HUES64 (cell line): ENCODE results near the gene SHROOM2.

Experiments
- H3K27ac ChIP-seq: 2 replicates; pipeline ENCODE4 v1.7.0; 2013; ENCODE audit warnings: low read depth, low read length, inconsistent platforms
- H3K27me3 ChIP-seq: 2 replicates; pipeline ENCODE4 v1.6.1; 2013; ENCODE audit warnings: mild to moderate bottlenecking, low read length; ENCODE audit not compliant: insufficient read depth
- H3K36me3 ChIP-seq: 2 replicates; pipeline ENCODE4 v1.6.1; 2013; ENCODE audit warnings: mild to moderate bottlenecking, low read length; ENCODE audit not compliant: insufficient read depth
- H3K4me1 ChIP-seq: 2 replicates; pipeline ENCODE4 v1.6.1; 2013; ENCODE audit warnings: mild to moderate bottlenecking, low read length, moderate library complexity; ENCODE audit not compliant: insufficient read depth
- H3K4me3 ChIP-seq: 2 replicates; pipeline ENCODE4 v1.5.1; 2013; ENCODE audit warnings: mild to moderate bottlenecking, low read length, moderate library complexity
- H3K9ac ChIP-seq: 2 replicates; pipeline ENCODE4 v1.6.1; 2013; ENCODE audit warnings: mild to moderate bottlenecking, low read depth, low read length
- H3K9me3 ChIP-seq: 2 replicates; pipeline ENCODE4 v1.6.1; 2013; ENCODE audit warnings: low read depth, low read length; ENCODE audit not compliant: insufficient read depth
- WGBS: fragments of 150-250, 120-280 bp; methylation state at CpG from one replicate; pipeline ENCODE4 v1.1.7; 2013; ENCODE audit warnings: missing lambda C conversion rate; 5-methylcytosine and 5-hydroxymethylcytosine counted together

Gene SHROOM2

DNA sequence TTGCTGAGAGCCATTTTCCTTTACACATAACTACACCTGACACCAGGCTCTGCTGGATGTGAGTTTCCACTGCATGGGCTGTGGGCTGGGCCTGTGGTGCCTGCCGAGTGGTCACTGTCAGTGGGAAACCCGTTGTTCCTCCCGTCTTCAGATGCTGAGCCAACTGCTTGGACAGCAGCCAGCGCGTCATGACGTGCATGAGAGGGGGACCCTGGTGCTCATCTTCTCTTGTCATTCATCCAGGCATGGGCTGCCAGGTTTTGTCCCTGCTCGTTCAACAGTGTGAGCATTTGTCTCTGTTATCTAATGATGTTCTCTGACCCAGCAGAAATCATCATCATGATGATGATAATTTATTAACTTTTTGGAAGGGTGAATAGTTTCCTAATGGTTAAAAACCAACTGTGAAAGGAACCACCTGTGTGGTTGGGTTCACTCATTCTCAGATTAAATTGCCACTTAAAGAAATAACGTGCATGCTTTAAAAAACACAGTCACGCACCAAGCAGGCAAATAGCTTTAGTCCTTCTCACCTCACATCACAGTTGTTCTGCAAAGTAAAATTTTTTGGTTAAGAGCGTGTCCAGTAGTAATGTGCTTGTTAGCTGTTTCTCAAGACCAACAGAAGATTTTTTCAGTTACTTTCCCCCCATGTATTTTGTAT, 161.0 kb downstream of the SHROOM2 start:
- WGBS, result 96% methylated on average over 8 of the region's 10 CpGs
- no peaks in the 10 kb centered on the region for H3K4me1 ChIP-seq
- no peaks in the 10 kb centered on the region for H3K9me3 ChIP-seq
- no peak overlapping the region for H3K9ac ChIP-seq
- no peak overlapping the region for H3K4me3 ChIP-seq
- H3K27ac ChIP-seq, result no peak overlapping the region
- H3K27me3 ChIP-seq, result no peaks in the 10 kb centered on the region
- peaks cover 13% of the 10 kb centered on the region; the same call in 1 of the 2 replicates for H3K36me3 ChIP-seq

DNA sequence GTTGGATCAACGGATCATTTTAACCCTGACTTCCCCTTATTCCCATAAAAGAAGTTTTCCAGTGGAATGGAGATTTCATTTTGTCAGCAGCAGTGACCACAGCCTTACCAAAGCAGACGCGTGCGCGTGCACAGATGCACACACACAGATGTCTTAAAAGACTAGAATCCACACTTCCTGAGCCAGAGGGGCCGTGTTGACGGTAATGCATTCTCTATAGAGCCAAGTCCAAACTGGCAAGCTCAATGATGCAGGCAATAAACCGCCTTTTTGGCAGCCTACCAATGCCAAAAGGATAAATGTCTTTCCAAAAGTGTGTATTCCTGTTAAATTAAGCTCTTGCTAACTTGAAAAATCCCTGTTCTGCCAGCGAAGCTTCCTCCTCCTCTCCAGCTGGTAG, 162.2 kb downstream of the SHROOM2 start:
- Histone ChIP-seq H3K27ac (no peak overlapping the region), H3K36me3 (peaks cover 12% of the 10 kb centered on the region; the same call in 1 of the 2 replicates), H3K4me3 (no peak overlapping the region), H3K9ac (no peak overlapping the region), H3K9me3 (no peaks in the 10 kb centered on the region), H3K4me1 (no peaks in the 10 kb centered on the region), H3K27me3 (no peaks in the 10 kb centered on the region)
- 94% methylated on average over 8 of the region's 9 CpGs for WGBS

DNA sequence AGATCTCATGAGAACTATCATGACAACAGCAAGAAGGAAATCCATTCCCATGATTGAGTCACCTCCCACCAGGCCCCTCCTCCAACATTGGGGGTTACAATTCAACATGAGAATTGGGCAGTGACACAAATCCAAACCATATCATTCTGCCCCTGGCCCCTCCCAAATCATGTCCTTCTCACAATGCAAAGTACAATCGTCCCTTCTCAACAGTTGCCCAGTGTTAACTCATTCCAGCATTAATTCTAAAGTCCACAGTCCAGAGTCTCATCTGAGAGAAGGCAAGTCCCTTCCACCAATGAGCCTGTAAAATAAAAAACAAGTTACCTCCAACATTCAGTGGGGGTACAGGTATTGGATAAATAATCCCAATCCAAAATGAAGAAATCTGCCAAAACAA, 166.1 kb downstream of the SHROOM2 start:
- Histone ChIP-seq H3K27me3 (no peaks in the 10 kb centered on the region), H3K27ac (no peak overlapping the region), H3K36me3 (peaks cover 3% of the 10 kb centered on the region; the same call in 1 of the 2 replicates), H3K4me3 (no peak overlapping the region), H3K9ac (no peak overlapping the region), H3K4me1 (no peaks in the 10 kb centered on the region), H3K9me3 (no peaks in the 10 kb centered on the region)
- 88% methylated on average over 1 of the region's 1 CpG for WGBS

DNA sequence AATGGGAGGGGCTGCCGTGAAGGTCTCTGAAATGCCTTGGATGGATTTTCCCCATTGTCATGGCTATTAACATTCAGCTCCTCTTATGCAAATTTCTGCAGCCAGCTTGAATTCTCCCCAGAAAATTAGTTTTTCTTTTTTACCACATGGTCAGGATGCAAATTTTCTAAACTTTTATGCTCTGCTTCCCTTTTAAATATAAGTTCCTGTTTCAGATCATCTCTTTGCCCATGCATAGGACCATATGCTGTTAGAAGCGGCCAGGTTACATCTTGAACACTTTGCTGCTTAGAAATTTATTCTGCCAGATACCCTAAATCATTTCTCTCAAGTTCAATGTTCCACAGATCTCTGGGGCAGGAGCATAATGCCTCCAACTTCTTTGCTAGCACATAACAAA, 167.2 kb downstream of the SHROOM2 start:
- Histone ChIP-seq H3K9ac (no peak overlapping the region), H3K4me3 (no peak overlapping the region), H3K27me3 (no peaks in the 10 kb centered on the region), H3K36me3 (no peaks in the 10 kb centered on the region), H3K9me3 (no peaks in the 10 kb centered on the region), H3K4me1 (no peaks in the 10 kb centered on the region), H3K27ac (no peak overlapping the region)
- WGBS, result 87% methylated on average over 2 of the region's 2 CpGs

DNA sequence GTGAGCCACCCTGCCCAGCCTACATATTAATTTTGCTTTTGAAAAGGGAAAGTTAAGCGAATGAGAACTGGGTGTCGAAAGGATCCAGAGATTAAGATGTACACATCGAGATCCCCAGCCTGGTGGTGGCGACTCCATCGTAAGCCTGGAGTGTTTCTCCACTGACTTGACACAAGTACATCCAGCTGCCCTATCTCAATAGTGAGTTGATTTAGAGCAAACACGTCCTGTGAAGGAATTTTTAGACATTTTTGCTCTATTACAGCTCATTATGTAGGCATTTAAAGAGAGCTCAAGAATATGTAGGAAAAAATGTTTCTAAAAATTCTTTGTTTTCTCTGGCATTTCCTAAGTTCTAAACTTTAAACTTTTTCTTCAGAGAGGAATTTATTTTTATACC, 169.3 kb downstream of the SHROOM2 start:
- H3K9me3 ChIP-seq, result no peaks in the 10 kb centered on the region
- H3K4me1 ChIP-seq, result no peaks in the 10 kb centered on the region
- 96% methylated on average over 5 of the region's 6 CpGs for WGBS
- H3K27me3 ChIP-seq, result no peaks in the 10 kb centered on the region
- no peak overlapping the region for H3K27ac ChIP-seq
- no peak overlapping the region for H3K9ac ChIP-seq
- H3K4me3 ChIP-seq, result no peak overlapping the region
- H3K36me3 ChIP-seq, result no peaks in the 10 kb centered on the region

DNA sequence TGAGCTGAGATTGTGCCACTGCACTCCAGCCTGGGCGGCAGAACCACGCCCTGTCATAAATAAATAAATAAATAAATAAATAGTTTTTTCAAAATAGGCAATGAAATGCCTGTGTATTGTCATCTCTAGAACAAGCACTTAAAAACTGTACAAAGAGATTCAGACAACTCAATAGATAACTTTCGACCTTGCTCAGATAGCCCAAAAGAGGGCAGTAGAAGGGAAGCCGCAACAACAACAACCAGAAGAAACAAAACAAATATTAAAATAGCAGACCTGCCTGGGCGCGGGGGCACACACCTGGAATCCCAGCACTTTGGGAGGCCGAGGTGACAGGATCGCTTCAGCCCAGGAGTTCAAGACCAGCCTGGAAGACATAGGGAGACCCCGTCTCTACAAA, 171.5 kb downstream of the SHROOM2 start:
- Histone ChIP-seq H3K9ac (no peak overlapping the region), H3K4me3 (no peak overlapping the region), H3K36me3 (no peaks in the 10 kb centered on the region), H3K27me3 (no peaks in the 10 kb centered on the region), H3K27ac (no peak overlapping the region), H3K9me3 (no peaks in the 10 kb centered on the region), H3K4me1 (no peaks in the 10 kb centered on the region)
- 95% methylated on average over 7 of the region's 9 CpGs for WGBS

GRCh38 chrX:9958183-9958582, 172.0 kb downstream of the SHROOM2 start:
- Histone ChIP-seq H3K9ac (no peak overlapping the region), H3K27ac (no peak overlapping the region), H3K9me3 (no peaks in the 10 kb centered on the region), H3K27me3 (no peaks in the 10 kb centered on the region), H3K36me3 (no peaks in the 10 kb centered on the region), H3K4me1 (no peaks in the 10 kb centered on the region), H3K4me3 (no peak overlapping the region)
- WGBS, result 100% methylated on average over 1 of the region's 5 CpGs

- no peaks in the 10 kb centered on the region for H3K36me3 ChIP-seq
- H3K4me1 ChIP-seq, result no peaks in the 10 kb centered on the region
- no peak overlapping the region for H3K4me3 ChIP-seq
- no peaks in the 10 kb centered on the region for H3K9me3 ChIP-seq
- no peaks in the 10 kb centered on the region for H3K27me3 ChIP-seq
- no peak overlapping the region for H3K9ac ChIP-seq
- 90% methylated on average over 5 of the region's 5 CpGs for WGBS
- H3K27ac ChIP-seq, result no peak overlapping the region
Measured at GRCh38 chrX:9961750-9962149, 175.5 kb downstream of the SHROOM2 start.

GRCh38 chrX:9966775-9967408, 180.7 kb downstream of the SHROOM2 start, which contains the start of gene CLDN34:
CLDN34 (plus strand) TSS chrX:9967358; CDS start chrX:9967358, 0 bp downstream.
- no peaks in the 10 kb centered on the region for H3K36me3 ChIP-seq
- no peak within 1 kb of the TSS for H3K9ac ChIP-seq
- H3K4me3 ChIP-seq, result no peak within 1 kb of the TSS
- H3K9me3 ChIP-seq, result no peaks in the 10 kb centered on the region
- no peak within 1 kb of the TSS for H3K27ac ChIP-seq
- H3K27me3 ChIP-seq, result no peaks in the 10 kb centered on the region
- no peaks in the 10 kb centered on the region for H3K4me1 ChIP-seq
- 96% methylated on average over 16 of the region's 16 CpGs for WGBS

DNA sequence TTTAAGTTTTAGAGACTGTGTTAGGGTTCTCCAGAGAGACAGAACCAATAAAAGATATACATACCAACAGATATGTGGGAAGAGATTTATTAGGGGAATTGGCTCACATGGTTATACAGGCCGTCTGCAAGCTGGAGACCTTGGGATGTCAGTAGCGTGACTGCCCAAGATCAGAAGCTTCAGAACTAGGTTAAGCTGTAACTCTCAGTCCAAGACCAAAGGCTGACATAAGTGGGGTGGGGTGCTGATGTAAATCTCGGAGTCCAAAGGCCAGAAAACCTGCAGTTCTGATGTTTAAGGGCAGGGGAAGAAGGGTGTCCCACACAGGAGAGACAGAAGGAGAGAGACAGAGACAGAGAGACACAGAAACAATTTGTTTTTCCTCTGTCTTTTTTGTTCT, 191.4 kb downstream of the SHROOM2 start:
- no peak overlapping the region for H3K9ac ChIP-seq
- no peak overlapping the region for H3K27ac ChIP-seq
- 0 out of 2 replicates have a peak, but pooled peaks cover 3% of the 10 kb centered on the region for H3K9me3 ChIP-seq
- no peaks in the 10 kb centered on the region for H3K27me3 ChIP-seq
- 92% methylated on average over 3 of the region's 3 CpGs for WGBS
- H3K36me3 ChIP-seq, result no peaks in the 10 kb centered on the region
- H3K4me1 ChIP-seq, result no peaks in the 10 kb centered on the region; the same call in 1 of the 2 replicates
- no peak overlapping the region for H3K4me3 ChIP-seq

GRCh38 chrX:9980401-9980800, 194.2 kb downstream of the SHROOM2 start:
- no peaks in the 10 kb centered on the region for H3K27me3 ChIP-seq
- no peak overlapping the region for H3K27ac ChIP-seq
- H3K9me3 ChIP-seq, result no peaks in the 10 kb centered on the region
- no peaks in the 10 kb centered on the region; the same call in 1 of the 2 replicates for H3K4me1 ChIP-seq
- H3K4me3 ChIP-seq, result no peak overlapping the region
- no peak overlapping the region for H3K9ac ChIP-seq
- WGBS, result 88% methylated on average over 4 of the region's 7 CpGs
- no peaks in the 10 kb centered on the region for H3K36me3 ChIP-seq
